Smooth muscle cell (in vitro differentiated cells): ENCODE results near the gene CANT1. TPM values are rescaled to one million over a fixed set of nuclear protein-coding genes. Genes with fewer than 3 reads are reported as not detected.

Experiments
- DNase-seq: peaks from one replicate; lab custom pipeline; 2025; ENCODE audit not compliant: unreplicated experiment; lab: John Stamatoyannopoulos, UW
- H2AFZ ChIP-seq: fragments of 200-600 bp; sonication (generic); 2 replicates; pipeline ENCODE4 v1.6.0; 2016; ENCODE audit warnings: antibody characterized with exemption, low read depth, mild to moderate bottlenecking
- H3F3A ChIP-seq: fragments of 200-600 bp; sonication (generic); 2 replicates; pipeline ENCODE4 v1.6.0; 2017; ENCODE audit warnings: antibody characterized with exemption, low read depth
- H3K27ac ChIP-seq: fragments of 200-600 bp; sonication (generic); 2 replicates; pipeline ENCODE4 v1.5.1; 2016; ENCODE audit warnings: low read depth, mild to moderate bottlenecking
- H3K27me3 ChIP-seq: fragments of 200-600 bp; sonication (generic); 2 replicates; pipeline ENCODE4 v1.6.1; 2016; ENCODE audit warnings: low read depth, mild to moderate bottlenecking
- H3K36me3 ChIP-seq: fragments of 200-600 bp; sonication (generic); 2 replicates; pipeline ENCODE4 v1.5.1; 2016; ENCODE audit warnings: low read depth
- H3K4me1 ChIP-seq: fragments of 200-600 bp; sonication (generic); 2 replicates; pipeline ENCODE4 v1.5.1; 2016; ENCODE audit warnings: low read depth
- H3K4me2 ChIP-seq: fragments of 200-600 bp; sonication (generic); 2 replicates; pipeline ENCODE4 v1.6.0; 2016; ENCODE audit warnings: mild to moderate bottlenecking
- H3K4me3 ChIP-seq: fragments of 200-600 bp; sonication (generic); 2 replicates; pipeline ENCODE4 v1.5.1; 2016; ENCODE audit warnings: mild to moderate bottlenecking
- H3K79me2 ChIP-seq: fragments of 200-600 bp; sonication (generic); 2 replicates; pipeline ENCODE4 v1.6.0; 2016; ENCODE audit warnings: low read depth, mild to moderate bottlenecking
- H3K9ac ChIP-seq: fragments of 200-600 bp; sonication (generic); 2 replicates; pipeline ENCODE4 v1.6.0; 2016; ENCODE audit warnings: low read depth
- H3K9me3 ChIP-seq: fragments of 200-600 bp; sonication (generic); replicated peaks from 2 replicates; pipeline ENCODE4 v1.5.1; 2016; ENCODE audit warnings: low read depth
- H4K20me1 ChIP-seq: fragments of 200-600 bp; sonication (generic); 2 replicates; pipeline ENCODE4 v1.6.0; 2016; ENCODE audit warnings: low read depth
- CTCF ChIP-seq: fragments of 200-600 bp; sonication (generic); IDR thresholded peaks from 2 replicates; pipeline ENCODE4 v1.5.1; 2017; ENCODE audit warnings: borderline replicate concordance, mild to moderate bottlenecking, antibody characterized with exemption; ENCODE audit not compliant: insufficient read depth, poor library complexity, severe bottlenecking
- WGBS: methylation state at CpG from one replicate; pipeline ENCODE4 v1.1.7; 2016; ENCODE audit warnings: low lambda C conversion rate; 5-methylcytosine and 5-hydroxymethylcytosine counted together
- polyA plus RNA-seq: library from polyadenylated mRNA; unstranded; fragments of >200 nt; fragmentation: Nextera tagmentation; extraction: Ambion mirVana; gene quantifications from 2 replicates; pipeline ENCODE4 v1.2.1, GENCODE V29; 2016
- total RNA-seq: library from RNA; depleted of rRNA; stranded (reverse); fragments of >200 nt; gene quantifications from 2 replicates; pipeline ENCODE4 v1.2.3, GENCODE V29; 2014

The CANT1 gene
- total and polyA plus RNA-seq, 2 experiments from 2014 or later = 38.3 to 42.1 TPM

DNA sequence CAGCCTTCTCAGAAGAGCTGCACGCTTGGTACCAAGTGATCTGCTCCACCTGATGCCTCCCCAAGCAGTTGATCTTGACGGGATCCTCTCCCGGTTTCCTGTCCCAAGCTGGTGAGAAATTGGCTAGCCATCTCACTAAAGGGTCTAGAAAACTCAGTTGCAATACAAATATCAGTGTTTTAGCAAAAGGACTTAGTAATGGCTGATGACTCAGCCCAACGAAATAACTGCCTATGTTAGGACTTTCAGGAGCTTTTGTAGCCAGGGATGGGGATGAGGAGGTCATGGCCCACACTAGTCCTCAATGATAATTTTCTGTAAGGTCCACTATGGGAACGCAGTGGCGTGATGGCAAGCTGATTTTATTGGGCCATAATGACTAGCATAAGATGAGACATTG lies 41.7 kb upstream of the CANT1 start:
- Histone ChIP-seq H3K79me2 (no peaks in the 10 kb centered on the region), H2AFZ (no peak overlapping the region), H3K4me3 (no peak overlapping the region), H3K9ac (no peak overlapping the region), H3K27me3 (no peaks in the 10 kb centered on the region), H3K4me2 (no peak overlapping the region), H3K27ac (no peak overlapping the region), H3K36me3 (no peaks in the 10 kb centered on the region), H3K4me1 (peaks cover 6% of the 10 kb centered on the region), H4K20me1 (no peaks in the 10 kb centered on the region), H3K9me3 (peaks cover 7% of the 10 kb centered on the region), H3F3A (no peaks in the 10 kb centered on the region)
- no peak for DNase-seq
- no peak for TF ChIP-seq CTCF
- 79% methylated on average over 6 of the region's 6 CpGs for WGBS

DNA sequence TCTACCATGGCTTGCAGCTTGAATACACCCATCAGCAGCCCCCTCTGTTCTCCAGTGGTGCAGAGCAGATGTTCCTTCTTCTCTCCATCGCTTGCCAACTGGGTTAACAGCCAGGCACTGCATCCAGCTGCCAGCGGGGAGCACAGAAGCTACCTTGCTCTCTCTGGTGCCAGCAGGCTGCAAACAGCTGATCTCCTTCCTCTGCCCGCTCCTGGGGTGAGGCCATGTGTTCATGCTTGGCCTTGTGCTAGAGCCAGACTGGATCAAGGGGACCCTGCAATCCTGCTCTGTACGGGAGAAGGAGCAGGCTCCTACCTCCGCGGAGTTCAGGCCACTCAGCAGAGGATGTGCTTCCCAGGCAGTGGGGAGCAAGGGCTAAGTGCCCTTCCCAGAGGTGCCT lies 41.0 kb upstream of the CANT1 start:
- no peak for DNase-seq
- H3K4me2 ChIP-seq = no peak overlapping the region
- H3F3A ChIP-seq = no peaks in the 10 kb centered on the region
- peaks cover 7% of the 10 kb centered on the region for H3K9me3 ChIP-seq
- H3K4me1 ChIP-seq = peaks cover 6% of the 10 kb centered on the region
- H3K9ac ChIP-seq = no peak overlapping the region
- no peak overlapping the region for H3K4me3 ChIP-seq
- H3K36me3 ChIP-seq = no peaks in the 10 kb centered on the region
- H3K27ac ChIP-seq = no peak overlapping the region
- H3K79me2 ChIP-seq = no peaks in the 10 kb centered on the region
- no peak for TF ChIP-seq CTCF
- no peaks in the 10 kb centered on the region for H3K27me3 ChIP-seq
- H4K20me1 ChIP-seq = no peaks in the 10 kb centered on the region
- no peak overlapping the region for H2AFZ ChIP-seq
- 85% methylated on average over 6 of the region's 6 CpGs for WGBS

GRCh38 chr17:79049821-79050220 lies 40.3 kb upstream of the CANT1 start:
- no peaks in the 10 kb centered on the region for H3K79me2 ChIP-seq
- H3K27me3 ChIP-seq = no peaks in the 10 kb centered on the region
- no peak overlapping the region for H2AFZ ChIP-seq
- H3K9me3 ChIP-seq = peaks cover 7% of the 10 kb centered on the region
- no peaks in the 10 kb centered on the region for H3F3A ChIP-seq
- no peak overlapping the region for H3K4me2 ChIP-seq
- DNase-seq = no peak
- H3K9ac ChIP-seq = no peak overlapping the region
- no peaks in the 10 kb centered on the region for H4K20me1 ChIP-seq
- H3K27ac ChIP-seq = no peak overlapping the region
- no peaks in the 10 kb centered on the region for H3K36me3 ChIP-seq
- peaks cover 6% of the 10 kb centered on the region for H3K4me1 ChIP-seq
- no peak for TF ChIP-seq CTCF
- no peak overlapping the region for H3K4me3 ChIP-seq
- WGBS = 94% methylated on average over 10 of the region's 11 CpGs

GRCh38 chr17:79048826-79049755 lies 39.5 kb upstream of the CANT1 start:
- no peak overlapping the region for H3K4me3 ChIP-seq

More at GRCh38 chr17:79048826-79049755, 39.5 kb upstream of the CANT1 start:
- no peak overlapping the region for H3K27ac ChIP-seq
- TF ChIP-seq CTCF = no peak
- H2AFZ ChIP-seq = no peak overlapping the region
- peaks cover 2% of the 10 kb centered on the region for H3K9me3 ChIP-seq
- no peak overlapping the region for H3K4me2 ChIP-seq
- no peak overlapping the region for H3K9ac ChIP-seq
- WGBS = 91% methylated on average over 21 of the region's 21 CpGs
- no peaks in the 10 kb centered on the region for H3K79me2 ChIP-seq
- H3K27me3 ChIP-seq = no peaks in the 10 kb centered on the region
- DNase-seq = no peak
- peaks cover 6% of the 10 kb centered on the region for H3K4me1 ChIP-seq
- H3K36me3 ChIP-seq = no peaks in the 10 kb centered on the region
- H3F3A ChIP-seq = no peaks in the 10 kb centered on the region
- no peaks in the 10 kb centered on the region for H4K20me1 ChIP-seq
